HG03066 (cell line): ENCODE data around the gene MAB21L4.

Experiments used
- ATAC-seq: cut with Tn5 transposase; IDR thresholded peaks from one replicate; pipeline ENCODE4 v1.9.1; 2021; ENCODE audit warnings: low read depth; ENCODE audit not compliant: unreplicated experiment

The MAB21L4 gene

DNA sequence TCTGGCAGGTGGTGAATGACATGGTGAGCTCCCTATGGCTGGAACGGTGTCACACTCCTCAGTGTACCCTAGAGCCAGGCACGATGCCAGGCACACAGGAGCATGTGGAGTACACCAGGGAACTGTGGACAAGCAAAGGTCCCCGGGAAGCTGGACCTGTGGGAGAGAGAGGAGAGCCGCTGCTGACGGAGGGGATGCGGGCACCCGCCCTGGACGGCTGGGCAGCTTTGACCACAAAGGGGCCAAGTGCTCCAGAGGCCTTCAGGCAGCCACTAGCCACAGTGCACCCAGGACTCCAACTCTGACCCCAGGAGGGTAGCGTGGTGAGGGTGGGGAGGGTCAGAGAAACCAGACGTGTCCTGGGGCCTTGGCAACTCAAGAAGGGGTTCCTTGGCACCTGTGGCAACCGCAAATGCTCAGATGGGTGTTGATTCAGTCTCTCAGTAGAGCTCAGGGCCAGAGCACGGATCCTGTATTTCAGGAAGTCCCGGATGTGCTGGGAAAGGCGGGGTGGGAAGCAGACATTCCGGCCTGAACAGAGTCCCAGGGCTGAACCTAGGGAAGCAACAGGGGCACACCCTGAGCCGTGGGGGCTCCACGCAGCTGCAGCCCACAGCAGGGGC, 2.3 kb upstream of the MAB21L4 start:
- no peak for ATAC-seq

DNA sequence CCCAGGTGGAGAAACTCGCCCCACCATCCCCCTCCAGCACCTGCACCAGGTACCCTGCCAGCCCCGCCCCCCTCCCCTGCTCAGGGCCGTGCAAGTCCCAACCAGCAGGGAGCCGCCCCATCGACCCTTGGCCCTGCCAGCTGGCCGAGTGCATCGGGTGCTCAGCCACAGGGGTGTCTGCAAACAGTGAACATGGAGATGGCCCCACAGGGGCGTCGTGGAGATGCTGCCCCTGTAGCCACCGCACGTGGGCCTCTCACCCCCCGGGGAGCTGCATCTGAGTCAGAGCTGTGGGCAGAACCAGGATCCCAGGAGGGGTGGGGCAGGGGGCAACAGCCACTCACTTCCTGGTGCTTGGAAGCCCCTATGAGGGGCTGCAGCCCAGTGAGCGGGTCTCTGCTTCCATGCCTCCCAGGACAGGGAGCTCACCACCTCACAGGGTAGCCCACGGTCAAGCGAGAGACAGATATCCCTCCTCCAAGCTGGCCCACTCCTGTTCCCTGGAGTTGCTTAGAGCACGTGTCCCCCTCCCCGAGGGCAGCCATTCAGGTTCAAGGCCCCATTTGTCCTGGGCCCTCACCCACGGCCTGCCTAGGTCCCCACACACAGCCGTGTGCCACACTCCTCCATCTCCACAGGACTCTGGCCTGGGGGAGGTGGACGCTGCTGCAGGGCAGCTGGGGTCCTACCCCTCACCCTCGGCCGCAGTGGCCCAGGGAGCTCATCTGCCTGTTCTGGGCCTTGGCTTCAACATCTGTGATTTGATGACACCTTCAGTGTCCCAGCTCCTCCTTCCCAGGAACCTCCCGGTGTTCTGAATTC, 1.1 kb upstream of the MAB21L4 start:
- ATAC-seq, result no peak

DNA sequence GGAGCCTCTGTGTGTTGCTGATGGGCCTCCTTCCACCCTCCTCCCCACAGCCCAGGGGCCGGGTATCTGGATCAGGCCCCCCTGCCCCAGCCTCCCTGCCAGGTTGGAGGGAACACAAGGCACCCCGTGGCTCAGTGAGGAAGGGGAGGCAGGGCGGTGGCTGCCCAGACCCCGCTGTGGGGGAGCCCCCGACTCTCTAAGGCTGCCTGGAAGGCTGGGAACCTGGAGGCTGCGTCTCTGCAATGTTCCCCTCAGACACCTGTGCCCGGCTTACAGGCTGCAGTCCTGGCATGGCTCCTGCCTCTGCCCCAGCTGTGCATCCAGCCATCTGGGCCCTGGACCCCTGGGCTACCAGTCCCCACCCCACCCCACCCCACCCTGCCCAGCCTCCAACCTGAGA, 438 bp upstream of the MAB21L4 start:
- ATAC-seq, result no peak

DNA sequence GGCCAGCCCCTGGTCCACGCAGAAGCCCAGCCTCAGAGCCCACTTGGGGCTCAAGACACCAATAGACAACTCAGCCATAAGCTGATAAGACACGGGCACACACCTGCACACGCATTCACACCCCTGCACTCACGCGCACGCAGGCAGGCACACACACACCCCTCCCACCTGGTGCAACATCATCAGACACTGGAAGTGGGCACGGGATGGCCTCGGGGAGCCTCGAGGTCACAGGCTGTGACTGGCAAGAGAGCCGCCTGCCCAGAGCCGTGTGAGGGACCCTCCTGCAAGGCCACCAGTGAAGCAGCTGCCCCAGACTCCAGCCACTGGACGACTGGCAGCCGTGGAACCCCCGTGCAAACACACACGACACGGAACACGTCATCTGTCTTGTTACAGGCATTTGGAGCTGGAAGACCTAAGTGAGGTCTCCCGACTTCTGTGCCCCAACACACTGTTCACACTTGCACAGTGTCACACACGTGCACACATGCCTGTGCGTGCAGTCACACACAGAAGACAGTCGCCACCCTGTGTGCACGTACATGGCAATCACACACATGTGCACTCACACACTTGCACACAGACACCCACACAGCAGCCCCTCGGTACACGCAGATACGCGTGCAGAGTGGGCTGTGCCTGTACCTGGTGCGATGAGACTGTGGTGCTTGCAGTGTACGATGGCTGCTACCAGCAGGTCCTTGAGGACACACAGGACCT, 959 bp downstream of the MAB21L4 start:
- no peak for ATAC-seq

DNA sequence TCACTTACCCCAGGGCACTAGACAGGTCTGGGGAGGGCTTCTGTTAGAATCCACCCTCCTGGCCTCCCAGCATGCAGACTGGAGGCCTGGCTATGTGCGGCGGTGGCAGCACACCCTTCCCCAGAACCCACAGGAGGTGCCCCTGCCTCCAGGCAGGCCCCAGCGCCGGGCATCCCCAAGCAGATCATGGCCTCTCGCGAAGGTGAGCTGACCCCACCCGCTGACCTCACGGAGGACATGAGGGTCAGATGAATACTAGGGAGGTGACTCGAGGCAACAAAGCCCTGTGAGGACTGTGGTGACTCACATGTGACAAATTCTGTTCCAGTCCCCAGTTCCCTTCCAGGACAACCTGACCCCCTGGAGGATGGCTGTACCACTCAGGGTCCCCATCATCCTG, 1.9 kb downstream of the MAB21L4 start:
- no peak for ATAC-seq

DNA sequence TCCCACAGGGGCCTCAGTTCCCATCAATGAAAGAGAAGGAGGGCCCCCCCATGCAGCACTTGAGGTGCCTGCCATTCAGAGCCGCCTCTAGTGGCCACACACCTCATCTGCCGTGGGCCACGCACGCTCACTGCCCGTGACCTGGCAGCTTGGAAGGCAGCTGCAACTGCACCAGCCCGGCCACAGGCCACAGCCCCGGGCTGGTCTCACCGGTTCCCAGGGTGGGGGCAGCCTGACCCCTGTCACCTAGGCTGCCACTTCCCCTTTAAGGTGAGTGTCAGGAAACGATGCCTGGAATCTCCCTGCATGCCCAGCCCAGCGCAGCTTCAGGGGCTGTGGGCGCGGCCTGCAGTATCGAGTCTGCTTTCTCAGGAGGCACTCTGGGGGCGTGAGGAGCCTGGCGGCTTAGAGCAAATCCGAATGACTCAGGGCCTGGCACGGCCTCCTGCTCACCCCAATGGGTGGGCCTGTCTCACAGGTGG, 2.6 kb downstream of the MAB21L4 start:
- ATAC-seq, result no peak

DNA sequence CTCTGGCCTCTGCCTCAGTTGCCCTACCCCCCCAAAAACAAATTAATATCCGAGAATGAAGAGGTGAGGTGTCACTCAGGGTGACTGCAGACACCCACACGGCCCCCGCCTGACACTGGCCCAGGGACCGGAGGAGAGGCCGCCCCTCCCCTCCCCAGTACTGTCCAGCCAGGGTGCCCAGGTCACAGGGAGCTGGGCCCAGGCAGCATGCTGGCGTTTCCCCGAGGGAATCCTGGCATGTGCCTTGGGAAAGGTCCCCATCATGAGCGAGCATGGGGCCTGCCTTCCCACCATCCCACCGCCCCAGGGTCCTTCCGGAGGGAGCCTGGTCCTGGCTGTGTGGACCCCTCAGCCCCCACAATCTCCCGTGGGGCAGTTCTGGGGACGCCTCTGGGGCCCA, 3.0 kb downstream of the MAB21L4 start:
- no peak for ATAC-seq

DNA sequence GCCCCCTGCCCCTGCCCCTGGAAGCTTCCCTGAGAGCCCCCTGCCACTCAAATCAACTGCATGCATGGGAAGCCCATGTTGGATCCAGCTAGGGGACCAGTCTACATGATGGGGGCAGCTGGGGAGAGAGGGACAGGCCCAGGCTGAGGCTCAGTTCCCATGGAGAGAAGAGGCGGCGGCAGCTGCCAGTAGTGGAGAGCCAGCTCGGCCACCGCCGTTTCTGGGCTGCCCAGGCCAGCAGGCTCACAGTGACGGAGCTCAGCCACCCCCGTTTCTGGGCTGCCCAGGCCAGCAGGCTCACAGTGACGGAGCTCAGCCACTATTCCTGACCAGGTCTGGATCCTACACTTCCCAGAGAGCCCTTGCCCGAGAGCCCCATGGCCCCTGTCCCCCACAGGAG, 3.6 kb downstream of the MAB21L4 start:
- ATAC-seq, result no peak

DNA sequence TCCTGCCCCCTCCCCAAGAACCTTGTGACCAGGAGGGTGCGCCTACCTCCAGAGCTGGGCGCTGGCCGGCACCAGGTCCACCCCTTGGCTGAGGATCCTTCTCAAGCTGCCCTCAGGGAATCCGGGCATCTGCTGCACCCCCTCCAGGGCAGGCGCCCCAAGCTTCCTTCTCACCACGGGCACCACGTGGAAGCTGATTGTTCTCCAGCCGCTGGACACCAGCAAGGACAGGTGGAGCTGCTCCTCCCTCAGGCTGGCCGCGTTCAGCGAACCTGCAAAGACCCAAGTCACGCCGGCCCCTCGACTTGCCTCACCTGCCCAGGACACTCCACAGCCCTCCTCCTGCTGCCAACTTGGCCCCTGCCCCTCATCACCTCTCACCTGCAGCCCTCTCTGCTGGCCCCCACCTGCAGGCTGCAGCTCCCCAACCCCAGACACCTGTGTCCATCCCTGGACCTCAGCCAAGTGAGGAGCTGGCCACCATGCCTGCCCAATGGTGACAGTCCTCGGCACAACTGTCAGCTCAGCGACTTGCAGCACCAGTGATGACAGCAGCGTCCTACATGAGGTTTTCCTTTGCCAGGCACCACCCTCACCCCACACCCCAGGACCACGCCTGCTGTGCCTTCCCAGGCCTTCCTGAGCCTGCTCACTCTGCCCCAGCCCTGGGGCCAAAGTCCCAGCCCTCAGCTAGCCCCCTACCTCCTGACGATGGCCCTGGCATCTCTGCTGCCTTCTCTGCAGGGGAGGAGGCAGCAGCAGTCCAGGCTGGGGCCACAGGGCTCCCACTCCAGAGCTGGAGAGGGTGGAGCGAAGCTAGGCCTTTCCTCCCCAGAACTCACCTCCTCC, 4.2 kb downstream of the MAB21L4 start:
- ATAC-seq, result no peak

DNA sequence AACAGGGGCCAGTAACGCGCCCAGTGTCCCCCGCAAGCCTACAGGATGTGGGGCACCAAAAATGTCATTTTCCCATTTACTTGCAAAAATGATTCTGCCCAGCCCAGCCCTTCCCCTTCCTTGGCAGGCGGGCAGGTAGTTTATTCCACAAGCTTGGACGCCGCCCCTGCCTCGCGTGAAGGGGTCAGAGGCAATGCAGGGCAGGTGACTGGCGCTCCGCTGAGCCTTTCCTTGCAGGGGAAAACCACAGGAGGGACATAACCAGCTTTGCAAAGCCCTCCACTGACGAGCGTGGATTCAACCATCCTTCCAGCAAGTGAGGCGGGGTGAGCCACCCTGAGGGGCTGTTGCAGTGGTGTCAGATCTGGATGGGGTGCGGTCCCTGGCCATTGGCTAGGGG, 5.3 kb downstream of the MAB21L4 start:
- no peak for ATAC-seq

DNA sequence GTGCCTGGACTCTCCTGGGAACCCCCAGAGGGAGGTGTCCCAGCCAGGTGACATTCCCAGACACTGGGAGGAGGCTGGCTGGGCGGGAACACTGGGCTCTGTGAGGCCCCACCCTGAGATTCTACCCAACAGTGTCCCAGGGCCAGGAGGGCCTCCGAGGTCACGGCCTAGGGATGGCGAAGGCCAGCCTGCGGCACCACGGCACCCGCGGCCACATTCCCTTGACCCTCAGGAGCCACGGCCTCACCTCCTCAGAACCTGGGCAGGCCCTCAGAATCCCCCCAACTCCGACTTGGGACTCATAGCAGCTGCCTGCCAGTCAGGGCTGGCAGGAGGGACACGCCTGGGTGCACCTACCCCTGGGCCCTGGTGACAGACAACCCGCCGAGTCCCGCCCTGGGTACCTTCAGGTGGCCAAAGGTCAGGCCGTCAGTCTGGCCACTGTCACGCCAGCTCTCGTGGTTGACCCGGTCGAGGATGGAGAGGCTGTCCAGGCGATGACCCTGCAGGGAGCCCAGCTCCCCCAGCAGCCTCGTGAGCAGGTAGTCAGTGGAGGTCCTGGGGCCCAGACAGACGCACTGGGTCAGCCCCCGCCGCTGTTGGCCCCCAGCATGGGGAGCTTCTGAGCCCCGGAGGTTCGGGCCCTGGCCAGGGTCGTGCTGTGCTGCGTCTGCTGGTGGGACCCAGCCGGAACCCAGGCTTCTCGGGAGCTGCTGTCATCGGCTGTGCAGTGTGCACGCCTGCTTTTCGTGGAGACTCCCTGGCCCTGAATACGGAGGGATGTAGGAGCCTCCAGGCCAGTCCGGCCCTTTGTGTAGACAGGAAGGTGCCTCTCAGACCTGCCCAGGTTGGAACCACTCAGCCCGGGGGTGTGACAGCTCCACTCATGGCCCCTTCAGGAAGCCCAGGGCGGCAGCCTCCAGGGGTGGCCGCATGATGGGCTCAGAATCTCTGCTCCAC, 6.1 kb downstream of the MAB21L4 start:
- no peak for ATAC-seq

DNA sequence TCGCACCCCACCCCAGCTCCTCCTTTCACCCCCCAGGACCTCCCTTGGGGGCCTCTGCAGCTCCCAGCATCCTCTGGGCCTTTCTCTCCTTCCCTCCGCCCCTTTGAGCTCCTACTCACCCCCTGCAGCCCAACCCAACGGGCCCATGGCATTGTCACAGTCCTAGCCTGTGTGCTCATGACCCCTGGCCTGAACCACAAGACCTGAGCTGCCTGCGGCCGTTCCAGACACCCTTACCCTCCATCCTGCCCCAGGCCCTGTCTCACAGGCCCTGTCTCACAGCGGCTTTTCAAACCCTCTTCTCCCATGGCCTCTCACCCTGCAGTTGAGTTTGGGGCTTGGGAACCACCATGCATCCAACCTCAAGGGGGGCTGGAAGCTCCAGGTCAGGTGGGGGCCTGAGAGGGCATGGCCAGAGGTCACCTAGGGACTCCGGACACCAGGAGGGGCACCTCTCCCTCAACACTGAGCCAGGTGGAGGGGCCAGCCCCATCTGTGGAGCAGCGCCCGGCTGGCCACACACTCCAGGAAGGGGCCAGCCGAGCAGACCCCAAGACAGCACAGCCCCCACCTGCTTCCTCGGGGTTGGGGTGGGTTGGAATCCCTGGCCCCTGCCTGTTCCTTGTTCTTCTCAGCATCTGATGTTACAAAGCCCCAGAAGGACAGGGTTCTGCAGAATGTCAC, 6.9 kb downstream of the MAB21L4 start:
- no peak for ATAC-seq

DNA sequence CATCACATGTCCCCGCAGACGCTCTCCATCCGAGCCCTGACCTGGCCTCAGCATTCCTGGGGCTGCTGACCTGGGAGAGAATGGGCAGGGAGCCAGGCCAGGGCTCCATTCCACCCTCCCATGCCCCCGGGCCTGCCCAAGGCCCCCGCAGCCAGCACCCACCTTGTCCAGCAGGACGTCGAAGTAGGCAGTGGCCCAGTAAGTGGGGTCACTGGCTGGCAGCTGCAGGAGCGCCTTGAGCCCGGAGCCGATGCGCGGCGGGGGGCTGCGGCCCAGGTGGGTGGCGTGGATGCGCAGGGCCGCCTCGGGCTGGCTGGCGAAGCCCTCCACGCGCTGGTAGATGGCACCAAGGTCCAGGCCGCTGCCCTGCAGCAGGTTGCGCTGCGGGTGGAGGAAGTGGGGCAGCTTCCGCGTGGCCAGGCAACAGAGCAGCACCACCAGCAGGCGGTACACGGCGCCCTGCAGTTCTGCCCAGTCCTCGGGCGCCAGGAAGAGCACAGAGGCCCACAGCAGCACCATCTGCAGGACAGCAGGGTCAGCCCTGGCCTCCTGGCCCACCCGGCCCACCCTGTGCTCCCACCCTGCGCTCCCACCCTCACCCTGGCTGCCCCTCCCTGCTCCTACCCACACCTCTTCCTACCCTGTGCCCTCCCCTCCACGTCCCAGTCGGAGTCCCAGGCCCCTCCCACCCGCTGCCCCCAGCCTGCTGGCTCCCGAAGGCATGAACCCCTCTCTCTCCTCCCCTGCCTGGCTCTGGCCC, 7.6 kb downstream of the MAB21L4 start:
- no peak for ATAC-seq

DNA sequence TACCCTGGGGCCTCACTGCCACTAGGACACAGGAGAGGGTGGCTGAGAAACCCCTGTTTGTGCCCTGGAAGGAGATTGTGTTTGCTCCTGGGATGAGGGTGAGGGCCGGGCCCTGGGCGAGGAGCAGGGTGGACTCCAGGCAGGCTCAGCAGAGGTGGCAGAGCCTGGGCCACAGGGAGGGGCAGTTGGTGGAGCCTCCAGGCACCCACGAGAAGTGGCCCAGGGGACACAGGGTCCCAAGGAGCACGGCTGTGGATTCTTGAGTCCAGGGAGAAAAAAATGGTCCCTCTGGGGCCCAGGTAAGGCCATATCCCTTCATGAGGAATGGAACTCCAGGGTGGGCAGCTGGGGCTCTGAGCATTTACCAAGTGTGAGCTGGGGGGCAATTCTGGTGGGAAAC, 8.3 kb downstream of the MAB21L4 start:
- no peak for ATAC-seq

DNA sequence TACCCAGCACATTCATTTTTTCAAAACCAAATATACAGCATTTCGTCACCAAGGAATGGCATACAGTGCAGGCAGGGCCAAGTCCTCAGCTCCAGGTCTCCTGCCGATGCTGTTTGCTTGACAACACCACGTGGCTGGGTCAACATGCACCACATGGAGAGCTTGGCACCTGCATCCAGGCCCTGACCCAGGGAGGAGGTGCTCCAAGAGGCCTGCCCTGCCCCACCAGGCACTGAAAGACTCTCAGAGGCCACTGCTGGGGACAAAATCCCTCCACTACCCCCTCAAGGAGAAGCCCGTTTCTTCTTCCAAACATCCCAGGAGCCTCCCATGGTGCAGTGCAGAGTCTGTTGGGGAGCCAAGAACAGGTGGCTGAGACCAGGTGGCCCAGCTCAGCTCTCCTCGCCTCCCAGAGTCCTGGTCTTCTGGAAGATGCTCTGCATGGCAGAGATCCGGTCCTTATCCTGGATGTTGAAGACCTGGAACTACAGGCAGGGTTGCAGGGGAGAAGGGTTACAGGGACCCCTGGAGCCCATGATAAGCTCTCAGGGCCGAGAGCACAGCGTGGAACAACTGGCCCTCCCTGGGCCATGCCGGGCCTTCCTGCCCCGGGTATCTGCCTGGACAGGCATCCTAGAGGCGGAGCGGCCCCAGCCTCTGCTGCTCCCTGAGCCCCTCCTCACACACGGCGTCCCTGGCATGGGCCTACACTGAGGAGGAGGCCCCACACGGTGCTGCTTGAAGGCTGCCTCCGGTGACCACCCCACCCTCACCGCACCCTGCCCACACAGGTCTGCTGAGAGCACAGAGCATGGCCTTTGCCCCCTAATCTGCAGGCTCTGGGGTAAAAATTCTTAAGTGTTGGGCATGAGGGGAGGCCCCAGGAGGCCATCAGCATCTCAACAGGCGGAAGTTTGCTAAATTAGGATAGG, 9.0 kb downstream of the MAB21L4 start:
- no peak for ATAC-seq

DNA sequence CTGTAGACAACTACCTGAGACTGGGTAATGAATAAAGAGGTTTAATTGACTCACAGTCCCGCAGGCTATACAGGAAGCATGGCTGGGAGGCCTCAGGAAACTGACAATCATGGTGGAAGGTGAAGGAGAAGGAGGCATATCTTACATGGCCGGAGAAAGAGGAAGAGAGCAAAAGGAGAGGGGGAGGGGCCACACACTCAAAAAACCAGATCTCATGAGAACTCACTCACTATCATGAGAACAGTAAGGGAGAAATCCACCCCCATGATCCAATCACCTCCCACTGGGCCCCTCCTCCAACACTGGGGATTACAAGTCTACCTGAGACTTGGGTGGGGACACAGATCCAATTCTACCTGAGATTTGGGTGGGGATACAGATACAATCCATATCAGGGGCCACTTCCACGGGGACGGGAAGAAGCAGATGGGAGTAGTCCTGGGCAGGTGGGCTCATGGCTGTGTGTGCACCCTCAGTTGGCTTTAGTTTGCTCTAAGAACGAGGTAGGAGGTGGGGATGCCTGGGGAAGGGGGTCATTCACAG, 9.9 kb downstream of the MAB21L4 start:
- ATAC-seq, result no peak

DNA sequence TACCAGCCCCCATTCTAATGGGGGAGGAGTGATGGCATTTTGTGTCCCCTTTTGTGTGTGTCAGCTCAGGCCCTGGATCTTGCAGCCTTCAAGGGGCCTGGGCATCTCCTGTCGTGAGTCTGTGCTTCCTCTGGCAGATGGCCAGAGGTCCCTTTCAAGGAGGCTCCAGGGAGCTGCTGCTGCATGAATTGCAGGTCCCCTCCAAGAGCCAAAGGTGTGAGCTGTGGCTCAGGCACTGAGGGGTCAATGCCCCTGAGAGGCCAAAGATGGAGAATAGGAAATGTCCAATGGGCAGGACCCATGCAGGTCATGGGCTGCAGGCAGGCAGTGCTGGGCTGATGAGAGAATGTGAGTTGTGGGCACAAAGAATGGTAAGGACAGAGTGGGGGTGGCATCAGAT, 10.4 kb downstream of the MAB21L4 start:
- ATAC-seq, result no peak
